B cell (primary cell): ENCODE results near the gene TRDN. TPM values are rescaled to one million over a fixed set of nuclear protein-coding genes. Genes with fewer than 3 reads are reported as not detected.

ENCODE experiments used
- ATAC-seq: fragments of 200-7000 bp; cut with Tn5 transposase; one replicate; pipeline ENCODE4 v1.10.0; 2021; ENCODE audit warnings: low read depth, mild to moderate bottlenecking, moderate number of reproducible peaks, moderate library complexity
- CTCF ChIA-PET: fragments of 350-600 bp; sonication (Branson Sonifier 250); formaldehyde crosslinking; loops from one replicate; lab custom pipeline; 2021; ENCODE audit warnings: antibody characterized with exemption, inconsistent platforms; lab: Charles Lee
- POLR2A ChIA-PET: fragments of 350-600 bp; sonication (Branson Sonifier 250); formaldehyde crosslinking; loops from one replicate; lab custom pipeline; 2021; ENCODE audit warnings: antibody characterized with exemption; lab: Charles Lee
- DNase-seq: peaks from one replicate; pipeline ENCODE4 v3.0.0; 2013
- H2AFZ ChIP-seq: 2 replicates; pipeline ENCODE4 v1.6.1; 2012; ENCODE audit warnings: mild to moderate bottlenecking, low read depth, low read length; ENCODE audit not compliant: insufficient read depth, poor library complexity, severe bottlenecking
- H3K27ac ChIP-seq, 2 donors: 1 replicate in 1 of 2; 2 replicates in 1 of 2; pipeline ENCODE4 v1.5.1; 2012 to 2013; ENCODE audit warnings: low read length in 2 of 2, mild to moderate bottlenecking in 2 of 2, moderate library complexity in 1 of 2
- H3K27me3 ChIP-seq, 4 experiments: fragments of 200-600 bp in 1 of 4; sonication (generic) in 1 of 4; replicated peaks in 1 of 4; 1 replicate in 2 of 4; 2 replicates in 2 of 4; pipeline versions ENCODE4 v1.6.1 to v1.7.0; 2013 to 2016; ENCODE audit warnings: low read length in 3 of 4, mild to moderate bottlenecking in 2 of 4, mixed read lengths in 1 of 4, moderate library complexity in 1 of 4; ENCODE audit not compliant: insufficient read depth in 4 of 4, control insufficient read depth in 3 of 4; ENCODE audit errors: control extremely low read depth in 1 of 4
- H3K36me3 ChIP-seq, 2 experiments: replicated peaks in 1 of 2; 1 replicate in 1 of 2; 2 replicates in 1 of 2; pipeline versions ENCODE4 v1.6.1 to v1.7.1; 2013; ENCODE audit warnings: low read length in 1 of 2; ENCODE audit not compliant: insufficient read depth in 2 of 2, control insufficient read depth in 1 of 2; ENCODE audit errors: control extremely low read depth in 1 of 2, extremely low read depth in 1 of 2
- H3K4me1 ChIP-seq, 2 donors: fragments of 200-600 bp in 1 of 2; sonication (generic) in 1 of 2; 1 replicate in 1 of 2; 2 replicates in 1 of 2; pipeline versions ENCODE4 v1.5.1 to v1.6.1; 2013 to 2017; ENCODE audit warnings: low read length in 2 of 2; ENCODE audit not compliant: control insufficient read depth in 2 of 2, insufficient read depth in 2 of 2
- H3K4me2 ChIP-seq: replicated peaks from 2 replicates; pipeline ENCODE3; 2012; ENCODE audit warnings: mild to moderate bottlenecking, low read depth, low read length; ENCODE audit not compliant: poor library complexity, severe bottlenecking
- H3K4me3 ChIP-seq, 5 experiments: fragments of 200-600 bp in 1 of 5; sonication (generic) in 1 of 5; 1 replicate in 3 of 5; 2 replicates in 2 of 5; pipeline versions ENCODE4 v1.5.1 to v1.7.0; 2011 to 2016; ENCODE audit warnings: low read length in 4 of 5, mild to moderate bottlenecking in 4 of 5, low read depth in 2 of 5, control low read depth in 1 of 5, moderate library complexity in 1 of 5; ENCODE audit not compliant: insufficient read depth in 1 of 5; ENCODE audit errors: control extremely low read depth in 1 of 5, extremely low read depth in 1 of 5
- H3K79me2 ChIP-seq: fragments of 200-600 bp; sonication (generic); one replicate; pipeline ENCODE4 v1.6.0; 2016; ENCODE audit warnings: low read length; ENCODE audit not compliant: control insufficient read depth, insufficient read depth
- H3K9ac ChIP-seq: fragments of 200-600 bp; sonication (generic); 2 replicates; pipeline ENCODE4 v1.6.1; 2017; ENCODE audit warnings: mild to moderate bottlenecking, low read length, moderate library complexity
- H3K9me3 ChIP-seq, 3 donors: one replicate each; pipeline versions ENCODE4 v1.6.1 to v1.7.1; 2013; ENCODE audit warnings: low read length in 2 of 3; ENCODE audit not compliant: control insufficient read depth in 2 of 3, insufficient read depth in 1 of 3; ENCODE audit errors: control extremely low read depth in 1 of 3
- H4K20me1 ChIP-seq: 2 replicates; pipeline ENCODE4 v1.6.0; 2012; ENCODE audit warnings: mild to moderate bottlenecking, low read length; ENCODE audit not compliant: insufficient read depth, control insufficient read depth, poor library complexity, severe bottlenecking
- H3K27ac Mint-ChIP-seq: one replicate; pipeline ENCODE4 v1.8.0; 2021; ENCODE audit warnings: mixed read lengths
- H3K27me3 Mint-ChIP-seq: one replicate; pipeline ENCODE4 v1.8.0; 2021; ENCODE audit warnings: mixed read lengths
- H3K4me1 Mint-ChIP-seq: one replicate; pipeline ENCODE4 v1.8.0; 2021; ENCODE audit warnings: mixed read lengths
- H3K4me3 Mint-ChIP-seq: one replicate; pipeline ENCODE4 v1.8.0; 2021; ENCODE audit warnings: mixed read lengths
- H3K9me3 Mint-ChIP-seq: one replicate; pipeline ENCODE4 v1.8.0; 2022; ENCODE audit warnings: mixed read lengths; ENCODE audit not compliant: insufficient read depth
- EZH2 ChIP-seq: IDR thresholded peaks from 2 replicates; pipeline ENCODE4 v1.6.1; 2012; ENCODE audit warnings: borderline replicate concordance, low read depth, mild to moderate bottlenecking, moderate library complexity, low read length; ENCODE audit not compliant: insufficient read depth, poor library complexity, severe bottlenecking
- WGBS: methylation state at CpG from one replicate; pipeline ENCODE4 v1.1.5; 2013; ENCODE audit warnings: missing lambda C conversion rate; ENCODE audit not compliant: insufficient coverage; 5-methylcytosine and 5-hydroxymethylcytosine counted together
- intact Hi-C: fragments of 100-400 bp; cut with micrococcal nuclease; formaldehyde crosslinking; loops from one replicate; pipeline ENCODE4 v1.10.0; 2022
- polyA plus RNA-seq: library from polyadenylated mRNA; depleted of rRNA; stranded (reverse); fragments of >200 nt; gene quantifications from 2 replicates; pipeline ENCODE4 v1.2.3, GENCODE V29; 2012
- total RNA-seq, 2 donors: library from RNA; stranded (reverse); fragments of 120-200 nt in 1 of 2; gene quantifications; 1 replicate in 1 of 2; 2 replicates in 1 of 2; pipeline versions ENCODE4 v1.2.3 to v1.2.4, GENCODE V29; 2013 to 2022
- TF ChIP-seq, protein P1 (sequence below): fragments of 200-600 bp; IDR thresholded peaks from one replicate; pipeline ENCODE4 v1.8.0; 2022; ENCODE audit warnings: antibody characterized with exemption, mild to moderate bottlenecking

Gene TRDN
- total and polyA plus RNA-seq, 2 donors (not counting 1 experiment from before 2014, with no cell fraction given): not detected

DNA sequence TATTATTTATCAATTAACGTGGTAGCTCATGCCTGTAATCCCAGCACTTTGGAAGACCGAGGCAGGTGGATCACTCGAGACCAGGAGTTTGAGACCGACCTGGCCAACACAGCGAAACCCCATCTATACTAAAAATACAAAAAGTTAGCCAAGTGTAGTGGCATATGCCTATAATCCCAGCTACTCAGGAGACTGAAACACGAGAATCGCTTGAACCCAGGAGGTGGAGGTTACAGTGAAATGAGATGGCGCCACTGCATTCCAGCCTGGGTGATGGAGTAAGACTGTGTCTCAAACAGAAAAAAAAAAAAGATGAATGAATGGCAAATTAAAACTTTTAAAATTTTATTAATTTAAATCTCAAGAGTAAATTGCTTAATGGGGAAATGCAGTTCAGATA lies 341.1 kb downstream of the TRDN start:
- H3K79me2 ChIP-seq: no peaks in the 10 kb centered on the region
- Mint-ChIP-seq H3K4me1 (no peaks in the 10 kb centered on the region), H3K27me3 (no peaks in the 10 kb centered on the region), H3K9me3 (no peaks in the 10 kb centered on the region), H3K27ac (no peak overlapping the region), H3K4me3 (no peak overlapping the region)
- intact Hi-C loops: no loop called here
- 86% methylated on average over 4 of the region's 8 CpGs for WGBS
- H3K9ac ChIP-seq: no peak overlapping the region
- DNase-seq (no peak), ATAC-seq (no peak)
- H3K36me3 ChIP-seq: no peaks in the 10 kb centered on the region
- no peak for TF ChIP-seq EZH2
- TF ChIP-seq, protein P1, sequence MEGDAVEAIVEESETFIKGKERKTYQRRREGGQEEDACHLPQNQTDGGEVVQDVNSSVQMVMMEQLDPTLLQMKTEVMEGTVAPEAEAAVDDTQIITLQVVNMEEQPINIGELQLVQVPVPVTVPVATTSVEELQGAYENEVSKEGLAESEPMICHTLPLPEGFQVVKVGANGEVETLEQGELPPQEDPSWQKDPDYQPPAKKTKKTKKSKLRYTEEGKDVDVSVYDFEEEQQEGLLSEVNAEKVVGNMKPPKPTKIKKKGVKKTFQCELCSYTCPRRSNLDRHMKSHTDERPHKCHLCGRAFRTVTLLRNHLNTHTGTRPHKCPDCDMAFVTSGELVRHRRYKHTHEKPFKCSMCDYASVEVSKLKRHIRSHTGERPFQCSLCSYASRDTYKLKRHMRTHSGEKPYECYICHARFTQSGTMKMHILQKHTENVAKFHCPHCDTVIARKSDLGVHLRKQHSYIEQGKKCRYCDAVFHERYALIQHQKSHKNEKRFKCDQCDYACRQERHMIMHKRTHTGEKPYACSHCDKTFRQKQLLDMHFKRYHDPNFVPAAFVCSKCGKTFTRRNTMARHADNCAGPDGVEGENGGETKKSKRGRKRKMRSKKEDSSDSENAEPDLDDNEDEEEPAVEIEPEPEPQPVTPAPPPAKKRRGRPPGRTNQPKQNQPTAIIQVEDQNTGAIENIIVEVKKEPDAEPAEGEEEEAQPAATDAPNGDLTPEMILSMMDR: no peak
- H3K4me2 ChIP-seq: no peak overlapping the region
- no peak overlapping the region for H2AFZ ChIP-seq
- POLR2A ChIA-PET: no interaction called here
- H3K9me3 ChIP-seq: no peaks in the 10 kb centered on the region
- CTCF ChIA-PET: no interaction called here
- no peaks in the 10 kb centered on the region for H4K20me1 ChIP-seq
- no peak overlapping the region for H3K4me3 ChIP-seq
- no peaks in the 10 kb centered on the region for H3K27me3 ChIP-seq
- no peaks in the 10 kb centered on the region for H3K4me1 ChIP-seq
- H3K27ac ChIP-seq: no peak overlapping the region

DNA sequence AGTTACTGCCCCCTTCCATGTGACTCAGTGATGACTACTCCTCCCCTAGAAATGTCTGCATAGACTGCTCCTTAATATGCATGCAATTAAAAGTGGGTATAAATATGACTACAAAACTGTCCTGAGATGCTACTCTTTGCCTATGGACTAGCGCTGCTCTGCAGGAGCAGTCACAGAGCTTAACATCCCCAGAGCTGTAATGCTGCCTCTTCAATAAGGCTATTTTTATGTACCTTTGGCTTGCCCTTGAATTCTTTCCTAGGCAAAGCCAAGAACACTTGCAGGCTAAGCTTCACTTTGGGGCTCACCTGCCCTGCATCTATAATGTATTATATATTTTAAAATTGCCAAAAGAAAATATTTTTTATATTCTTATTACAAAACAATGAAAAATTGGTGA lies 341.6 kb downstream of the TRDN start:
- 100% methylated on average over 1 of the region's 1 CpG for WGBS
- DNase-seq (no peak), ATAC-seq (no peak)
- TF ChIP-seq, protein P1: no peak
- TF ChIP-seq EZH2: no peak
- Histone ChIP-seq H3K4me3 (no peak overlapping the region), H3K4me2 (no peak overlapping the region), H2AFZ (no peak overlapping the region), H3K79me2 (no peaks in the 10 kb centered on the region), H3K9ac (no peak overlapping the region), H4K20me1 (no peaks in the 10 kb centered on the region), H3K36me3 (no peaks in the 10 kb centered on the region), H3K27me3 (no peaks in the 10 kb centered on the region), H3K4me1 (no peaks in the 10 kb centered on the region), H3K9me3 (no peaks in the 10 kb centered on the region), H3K27ac (no peak overlapping the region)
- intact Hi-C loops: no loop called here
- POLR2A ChIA-PET: no interaction called here
- no peaks in the 10 kb centered on the region for H3K9me3 Mint-ChIP-seq
- no peaks in the 10 kb centered on the region for H3K4me1 Mint-ChIP-seq
- no peak overlapping the region for H3K4me3 Mint-ChIP-seq
- no peak overlapping the region for H3K27ac Mint-ChIP-seq
- no peaks in the 10 kb centered on the region for H3K27me3 Mint-ChIP-seq
- CTCF ChIA-PET: no interaction called here
